Activated CD4-positive, alpha-beta memory T cell treated with anti-CD3 and anti-CD28 coated beads, Interleukin-2, amount 10 ng/mL, durations not matched to agents 7 days and 5 days (primary cell): Measurements from ENCODE around the gene CLCA1. TPM values are rescaled to one million over a fixed set of nuclear protein-coding genes. Genes with fewer than 3 reads are reported as not detected.
"Not testable (repeated sequence)": the region's sequence is repeated elsewhere in the genome, so short reads cannot be mapped to it uniquely, and the experiment has no call there.

Experiments
- CTCF ChIA-PET: fragments of 350-600 bp; sonication (Branson Sonifier 250); formaldehyde crosslinking; loops from one replicate; lab custom pipeline; 2021; ENCODE audit warnings: antibody characterized with exemption, inconsistent platforms; lab: Charles Lee
- POLR2A ChIA-PET: fragments of 350-600 bp; sonication (Branson Sonifier 250); formaldehyde crosslinking; loops from one replicate; lab custom pipeline; 2021; ENCODE audit warnings: antibody characterized with exemption; lab: Charles Lee
- DNase-seq: peaks from one replicate; pipeline ENCODE4 v3.0.0-alpha.2; 2020
- H3K27ac Mint-ChIP-seq: one replicate; pipeline ENCODE4 v1.8.0; 2021; ENCODE audit warnings: mild to moderate bottlenecking, mixed read lengths
- H3K27me3 Mint-ChIP-seq: one replicate; pipeline ENCODE4 v1.8.0; 2021; ENCODE audit warnings: mixed read lengths
- H3K36me3 Mint-ChIP-seq: one replicate; pipeline ENCODE4 v1.8.0; 2021; ENCODE audit warnings: low read depth, mixed read lengths
- H3K4me1 Mint-ChIP-seq: one replicate; pipeline ENCODE4 v1.8.0; 2021; ENCODE audit warnings: mixed read lengths
- H3K4me3 Mint-ChIP-seq: one replicate; pipeline ENCODE4 v1.8.0; 2021; ENCODE audit warnings: mild to moderate bottlenecking, mixed read lengths
- H3K9me3 Mint-ChIP-seq: one replicate; pipeline ENCODE4 v1.8.0; 2021; ENCODE audit warnings: mixed read lengths
- total RNA-seq, 2 experiments: library from RNA; stranded (reverse); gene quantifications; one replicate each; pipeline ENCODE4 v1.2.3, GENCODE V29; 2021

Gene CLCA1
- total RNA-seq, 2 experiments from 2014 or later, result not detected

GRCh38 chr1:86498281-86498680, 29.6 kb downstream of the CLCA1 start:
- ChIA-PET CTCF (interaction anchor here (1.1 to 1.5 kb wide), 6 partner anchors 8 to 130 kb away, joined by 3 to 7 read pairs (median 4); no protein-coding TSS in a partner anchor), POLR2A (no interaction called here)
- Mint-ChIP-seq H3K4me3 (no peak overlapping the region), H3K36me3 (no peaks in the 10 kb centered on the region), H3K9me3 (no peaks in the 10 kb centered on the region), H3K27ac (no peak overlapping the region), H3K4me1 (peaks cover 12% of the 10 kb centered on the region), H3K27me3 (peaks cover 7% of the 10 kb centered on the region)
- DNase-seq, result no peak

- H3K27ac Mint-ChIP-seq, result no peak overlapping the region
- no peak for DNase-seq
- no peaks in the 10 kb centered on the region for H3K9me3 Mint-ChIP-seq
- H3K27me3 Mint-ChIP-seq, result peaks cover 15% of the 10 kb centered on the region
- ChIA-PET POLR2A (no interaction called here), CTCF (interaction anchor here (0.5 to 3.8 kb wide), 31 partner anchors 9 to 817 kb away, joined by 3 to 32 read pairs (median 3); partner anchors contain the start of genes CLCA2 and ODF2L)
- no peaks in the 10 kb centered on the region for H3K36me3 Mint-ChIP-seq
- no peak overlapping the region for H3K4me3 Mint-ChIP-seq
- H3K4me1 Mint-ChIP-seq, result peaks cover 17% of the 10 kb centered on the region
Observed at GRCh38 chr1:86499987-86500593, 31.4 kb downstream of the CLCA1 start.

GRCh38 chr1:86500714-86501113, 32.0 kb downstream of the CLCA1 start:
- no peaks in the 10 kb centered on the region for H3K9me3 Mint-ChIP-seq
- H3K36me3 Mint-ChIP-seq, result no peaks in the 10 kb centered on the region
- no peak overlapping the region for H3K4me3 Mint-ChIP-seq
- POLR2A ChIA-PET, result no interaction called here
- CTCF ChIA-PET, result interaction anchor here (0.5 to 3.8 kb wide), 24 partner anchors 10 to 816 kb away, joined by 3 to 32 read pairs (median 4); partner anchors contain the start of genes CLCA2 and ODF2L
- H3K27me3 Mint-ChIP-seq, result peaks cover 16% of the 10 kb centered on the region
- no peak overlapping the region for H3K27ac Mint-ChIP-seq
- peaks cover 17% of the 10 kb centered on the region for H3K4me1 Mint-ChIP-seq
- no peak for DNase-seq

GRCh38 chr1:86502125-86502646, 33.5 kb downstream of the CLCA1 start:
- Mint-ChIP-seq H3K4me3 (peak overlapping the region; percentile 50), H3K4me1 (peaks cover 17% of the 10 kb centered on the region), H3K27me3 (peaks cover 14% of the 10 kb centered on the region)
- DNase-seq, result peak; percentile 45
- H3K9me3 Mint-ChIP-seq, H3K27ac Mint-ChIP-seq, H3K36me3 Mint-ChIP-seq, POLR2A ChIA-PET: not testable (repeated sequence)
- CTCF ChIA-PET, result interaction anchor here (0.7 to 3.8 kb wide), 23 partner anchors 8 to 249 kb away, joined by 3 to 32 read pairs (median 4); partner anchors contain the start of genes CLCA2, ODF2L and SH3GLB1

GRCh38 chr1:86502721-86503405, 34.1 kb downstream of the CLCA1 start:
- Mint-ChIP-seq H3K9me3 (no peaks in the 10 kb centered on the region), H3K4me3 (peak overlapping the region; percentile 50), H3K27me3 (peaks cover 15% of the 10 kb centered on the region), H3K36me3 (no peaks in the 10 kb centered on the region), H3K4me1 (peaks cover 17% of the 10 kb centered on the region), H3K27ac (no peak overlapping the region)
- ChIA-PET CTCF (interaction anchor here (0.7 to 3.8 kb wide), 18 partner anchors 8 to 241 kb away, joined by 3 to 32 read pairs (median 7); partner anchors contain the start of genes CLCA2, ODF2L and SH3GLB1), POLR2A (no interaction called here)
- DNase-seq, result no peak

- ChIA-PET POLR2A (no interaction called here), CTCF (interaction anchor here (1.5 kb wide), 1 partner anchor 123 kb away, joined by 8 read pairs; no protein-coding TSS in a partner anchor)
- H3K27ac Mint-ChIP-seq, result no peak overlapping the region
- H3K36me3 Mint-ChIP-seq, result no peaks in the 10 kb centered on the region
- DNase-seq, result no peak
- peaks cover 15% of the 10 kb centered on the region for H3K4me1 Mint-ChIP-seq
- H3K9me3 Mint-ChIP-seq, result no peaks in the 10 kb centered on the region
- H3K4me3 Mint-ChIP-seq, result peak overlapping the region; percentile 21
- peaks cover 14% of the 10 kb centered on the region for H3K27me3 Mint-ChIP-seq
Observed at GRCh38 chr1:86503406-86504136, 34.8 kb downstream of the CLCA1 start.

GRCh38 chr1:86504137-86504479, 35.4 kb downstream of the CLCA1 start:
- DNase-seq, result no peak
- Mint-ChIP-seq H3K36me3 (no peaks in the 10 kb centered on the region), H3K27me3 (peaks cover 14% of the 10 kb centered on the region), H3K27ac (no peak overlapping the region), H3K9me3 (no peaks in the 10 kb centered on the region), H3K4me1 (peaks cover 15% of the 10 kb centered on the region), H3K4me3 (no peak overlapping the region)
- ChIA-PET POLR2A (interaction anchor here (1.0 kb wide), 2 partner anchors 108 to 201 kb away, joined by 3 to 4 read pairs; partner anchors contain the start of genes ODF2L and SH3GLB1), CTCF (interaction anchor here (1.1 to 1.9 kb wide), 4 partner anchors 9 to 137 kb away, joined by 3 to 8 read pairs (median 6); no protein-coding TSS in a partner anchor)

GRCh38 chr1:86504895-86505563, 36.3 kb downstream of the CLCA1 start:
- Mint-ChIP-seq H3K9me3 (no peaks in the 10 kb centered on the region), H3K36me3 (no peaks in the 10 kb centered on the region), H3K4me1 (peaks cover 15% of the 10 kb centered on the region), H3K27me3 (peaks cover 14% of the 10 kb centered on the region), H3K27ac (no peak overlapping the region), H3K4me3 (no peak overlapping the region)
- no peak for DNase-seq
- ChIA-PET POLR2A (interaction anchor here (1.0 to 1.3 kb wide), 3 partner anchors 86 to 200 kb away, joined by 3 to 4 read pairs (median 4); partner anchors contain the start of genes ODF2L and SH3GLB1), CTCF (interaction anchor here (0.7 to 2.1 kb wide), 6 partner anchors 9 to 138 kb away, joined by 3 to 8 read pairs (median 5); no protein-coding TSS in a partner anchor)

- no peak for DNase-seq
- Mint-ChIP-seq H3K27ac (no peak overlapping the region), H3K4me1 (peaks cover 15% of the 10 kb centered on the region), H3K27me3 (peaks cover 14% of the 10 kb centered on the region), H3K36me3 (no peaks in the 10 kb centered on the region), H3K9me3 (no peaks in the 10 kb centered on the region), H3K4me3 (no peak overlapping the region)
- ChIA-PET POLR2A (interaction anchor here (1.3 kb wide), 1 partner anchor 86 kb away, joined by 4 read pairs; no protein-coding TSS in a partner anchor), CTCF (interaction anchor here (0.7 to 2.1 kb wide), 5 partner anchors 10 to 125 kb away, joined by 3 to 8 read pairs (median 5); no protein-coding TSS in a partner anchor)
Observed at GRCh38 chr1:86505564-86505902, 36.8 kb downstream of the CLCA1 start.

GRCh38 chr1:86507935-86508582, 39.3 kb downstream of the CLCA1 start:
- CTCF ChIA-PET, result interaction anchor here (0.9 to 1.8 kb wide), 7 partner anchors 9 to 129 kb away, joined by 3 to 6 read pairs (median 4); no protein-coding TSS in a partner anchor
- Mint-ChIP-seq H3K9me3 (no peaks in the 10 kb centered on the region), H3K4me1 (peaks cover 6% of the 10 kb centered on the region), H3K36me3 (no peaks in the 10 kb centered on the region), H3K4me3 (no peak overlapping the region), H3K27me3 (peaks cover 14% of the 10 kb centered on the region), H3K27ac (no peak overlapping the region)
- no peak for DNase-seq
- POLR2A ChIA-PET, result interaction anchor here (1.0 kb wide), 1 partner anchor 197 kb away, joined by 3 read pairs; no protein-coding TSS in a partner anchor

GRCh38 chr1:86508583-86508969, 39.8 kb downstream of the CLCA1 start:
- POLR2A ChIA-PET, result interaction anchor here (1.0 kb wide), 1 partner anchor 197 kb away, joined by 3 read pairs; no protein-coding TSS in a partner anchor
- H3K9me3 Mint-ChIP-seq, result no peaks in the 10 kb centered on the region
- no peak overlapping the region for H3K4me3 Mint-ChIP-seq
- CTCF ChIA-PET, result interaction anchor here (1.1 to 4.3 kb wide), 4 partner anchors 8 to 129 kb away, joined by 3 to 16 read pairs (median 6); no protein-coding TSS in a partner anchor
- H3K4me1 Mint-ChIP-seq, result peaks cover 4% of the 10 kb centered on the region
- peaks cover 14% of the 10 kb centered on the region for H3K27me3 Mint-ChIP-seq
- no peak for DNase-seq
- no peaks in the 10 kb centered on the region for H3K36me3 Mint-ChIP-seq
- no peak overlapping the region for H3K27ac Mint-ChIP-seq
